Testis (tissue), 2 donors: Measurements from ENCODE around the gene GLIS1.

ENCODE experiments used
- POLR2A ChIP-seq: fragments of 450-650 bp; IDR thresholded peaks from one replicate; pipeline ENCODE4 v1.6.1; 2017; ENCODE audit warnings: antibody characterized with exemption, mild to moderate bottlenecking, moderate library complexity
- TF ChIP-seq, protein P1 (sequence below), 3 experiments: fragments of 450-650 bp in 2 of 3; fragments of 200-600 bp in 1 of 3; sonication (generic) in 1 of 3; IDR thresholded peaks; one replicate each; pipeline ENCODE4 v1.5.1; 2016 to 2019; ENCODE audit warnings: antibody characterized with exemption in 3 of 3, mild to moderate bottlenecking in 2 of 3, moderate library complexity in 1 of 3

DNA sequence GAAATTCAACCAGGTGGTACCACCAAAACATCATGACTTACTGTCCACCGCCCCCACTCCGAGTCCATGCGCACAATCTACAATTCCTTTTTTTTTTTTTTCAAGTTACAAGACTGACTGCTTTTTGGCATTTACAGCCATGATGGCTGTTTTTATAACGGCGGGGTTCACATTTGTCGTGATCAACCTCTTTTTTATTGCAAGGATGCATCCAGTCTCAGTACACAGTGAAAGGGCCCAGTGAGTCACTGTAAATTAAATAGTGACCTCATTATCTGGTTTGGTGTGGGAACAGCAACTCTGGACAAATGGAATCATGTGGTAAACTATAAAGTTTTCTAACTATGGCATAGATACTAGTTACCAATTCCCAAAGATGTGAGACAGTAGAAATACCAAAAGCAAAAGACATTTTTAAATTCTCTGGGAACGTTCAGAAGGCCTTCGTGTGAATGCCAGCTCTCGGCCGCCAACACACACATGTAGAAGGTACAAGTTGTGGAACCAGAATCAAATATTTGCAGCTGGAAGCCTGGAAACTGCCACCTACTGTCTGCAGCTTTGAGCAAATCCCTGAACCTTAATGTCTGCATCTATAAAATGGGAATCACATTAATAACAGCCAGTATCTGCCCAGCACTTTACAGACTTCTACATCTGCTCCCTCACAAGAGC, 4.9 kb downstream of the GLIS1 start:
- TF ChIP-seq, protein P1, sequence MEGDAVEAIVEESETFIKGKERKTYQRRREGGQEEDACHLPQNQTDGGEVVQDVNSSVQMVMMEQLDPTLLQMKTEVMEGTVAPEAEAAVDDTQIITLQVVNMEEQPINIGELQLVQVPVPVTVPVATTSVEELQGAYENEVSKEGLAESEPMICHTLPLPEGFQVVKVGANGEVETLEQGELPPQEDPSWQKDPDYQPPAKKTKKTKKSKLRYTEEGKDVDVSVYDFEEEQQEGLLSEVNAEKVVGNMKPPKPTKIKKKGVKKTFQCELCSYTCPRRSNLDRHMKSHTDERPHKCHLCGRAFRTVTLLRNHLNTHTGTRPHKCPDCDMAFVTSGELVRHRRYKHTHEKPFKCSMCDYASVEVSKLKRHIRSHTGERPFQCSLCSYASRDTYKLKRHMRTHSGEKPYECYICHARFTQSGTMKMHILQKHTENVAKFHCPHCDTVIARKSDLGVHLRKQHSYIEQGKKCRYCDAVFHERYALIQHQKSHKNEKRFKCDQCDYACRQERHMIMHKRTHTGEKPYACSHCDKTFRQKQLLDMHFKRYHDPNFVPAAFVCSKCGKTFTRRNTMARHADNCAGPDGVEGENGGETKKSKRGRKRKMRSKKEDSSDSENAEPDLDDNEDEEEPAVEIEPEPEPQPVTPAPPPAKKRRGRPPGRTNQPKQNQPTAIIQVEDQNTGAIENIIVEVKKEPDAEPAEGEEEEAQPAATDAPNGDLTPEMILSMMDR (IDR thresholded peaks at IDR 0.05): no peak
- no peak for TF ChIP-seq POLR2A
